ENCODE results near the gene TMEM139.

The TMEM139 gene

GRCh38 chr7:143289421-143289820, 4.7 kb downstream of the TMEM139 start:
- DNase-seq (ENCODE audit: low spot score), result peak; percentile 62

GRCh38 chr7:143289888-143290287, 5.1 kb downstream of the TMEM139 start:
- DNase-seq (ENCODE audit: low spot score), result peak; percentile 38

- DNase-seq (ENCODE audit: low spot score), result no peak
Observed at GRCh38 chr7:143290293-143290692, 5.5 kb downstream of the TMEM139 start.

GRCh38 chr7:143292876-143293275, 8.1 kb downstream of the TMEM139 start:
- no peak for DNase-seq (ENCODE audit: low spot score)

- DNase-seq (ENCODE audit: low spot score), result peak; percentile 56
Observed at GRCh38 chr7:143295870-143296269, 11.1 kb downstream of the TMEM139 start.

- no peak for DNase-seq (ENCODE audit: low spot score)
Observed at GRCh38 chr7:143296686-143297085, 11.9 kb downstream of the TMEM139 start.

GRCh38 chr7:143299346-143299745, 14.6 kb downstream of the TMEM139 start:
- peak; percentile 67 for DNase-seq (ENCODE audit: low spot score)

GRCh38 chr7:143299840-143300239, 15.1 kb downstream of the TMEM139 start:
- peak; percentile 23 for DNase-seq (ENCODE audit: low spot score)

- DNase-seq (ENCODE audit: low spot score), result no peak
Observed at GRCh38 chr7:143300959-143301935, 16.5 kb downstream of the TMEM139 start.

- DNase-seq (ENCODE audit: low spot score), result no peak
Observed at GRCh38 chr7:143303733-143304132, 19.0 kb downstream of the TMEM139 start.

- DNase-seq (ENCODE audit: low spot score), result no peak
Observed at GRCh38 chr7:143304938-143305337, 20.2 kb downstream of the TMEM139 start.

- DNase-seq (ENCODE audit: low spot score), result peak; percentile 59
Observed at GRCh38 chr7:143305423-143306070, 20.8 kb downstream of the TMEM139 start.

GRCh38 chr7:143308632-143309031, 23.9 kb downstream of the TMEM139 start:
- DNase-seq (ENCODE audit: low spot score), result no peak

GRCh38 chr7:143314127-143314526, 29.4 kb downstream of the TMEM139 start:
- no peak for DNase-seq (ENCODE audit: low spot score)

GRCh38 chr7:143315776-143316175, 31.0 kb downstream of the TMEM139 start, which contains the start of gene CLCN1:
Gene CLCN1 (plus strand): TSS chr7:143316111. CDS start chr7:143316213, 102 bp downstream.
- no peak for DNase-seq (ENCODE audit: low spot score)

- no peak for DNase-seq (ENCODE audit: low spot score)
Observed at GRCh38 chr7:143316492-143316891, 31.7 kb downstream of the TMEM139 start.

- no peak for DNase-seq (ENCODE audit: low spot score)
Observed at GRCh38 chr7:143318661-143319060, 33.9 kb downstream of the TMEM139 start.

- no peak for DNase-seq (ENCODE audit: low spot score)
Observed at GRCh38 chr7:143320620-143321019, 35.9 kb downstream of the TMEM139 start.

GRCh38 chr7:143321242-143321641, 36.5 kb downstream of the TMEM139 start:
- DNase-seq (ENCODE audit: low spot score), result no peak

- peak; percentile 21 for DNase-seq (ENCODE audit: low spot score)
Observed at GRCh38 chr7:143321734-143322133, 37.0 kb downstream of the TMEM139 start.

GRCh38 chr7:143322760-143323633, 38.2 kb downstream of the TMEM139 start:
- no peak for DNase-seq (ENCODE audit: low spot score)

GRCh38 chr7:143323653-143324052, 38.9 kb downstream of the TMEM139 start:
- no peak for DNase-seq (ENCODE audit: low spot score)
